ENCODE measurements around the gene LUZP2.

The LUZP2 gene

DNA sequence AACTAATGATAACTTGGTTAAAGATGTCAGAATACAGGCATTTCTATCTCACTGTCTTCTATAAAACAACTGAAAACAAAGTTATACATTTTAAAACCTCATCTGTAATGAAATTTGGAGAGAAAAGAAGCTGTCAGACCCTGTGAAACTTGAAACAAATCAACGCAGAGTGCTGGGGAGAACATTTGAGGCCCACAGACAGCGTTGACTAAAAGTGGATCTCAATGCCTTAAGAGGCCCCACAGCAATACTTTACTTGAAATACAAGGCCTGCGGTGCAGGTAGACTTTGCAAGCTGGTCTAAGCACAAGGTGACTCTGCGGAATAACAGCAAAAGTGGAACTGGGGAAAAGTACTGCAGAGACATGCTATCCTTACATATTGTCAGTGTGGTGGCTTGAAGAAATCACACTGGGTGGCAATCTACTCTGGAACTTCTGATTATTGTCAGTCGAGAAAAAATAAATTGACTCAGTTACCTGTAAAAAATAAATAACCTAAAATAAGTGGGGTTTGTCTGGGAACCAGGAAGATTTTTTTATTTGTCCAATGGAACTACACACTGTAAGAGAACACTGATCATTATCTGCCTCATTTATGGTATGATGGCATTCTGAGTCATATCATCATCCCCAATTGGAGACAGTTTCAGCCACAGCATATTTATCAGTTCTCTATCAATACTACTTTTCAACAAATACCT lies 138.9 kb downstream of the LUZP2 start:
- DNase-seq (ENCODE audit: low spot score): no peak

DNA sequence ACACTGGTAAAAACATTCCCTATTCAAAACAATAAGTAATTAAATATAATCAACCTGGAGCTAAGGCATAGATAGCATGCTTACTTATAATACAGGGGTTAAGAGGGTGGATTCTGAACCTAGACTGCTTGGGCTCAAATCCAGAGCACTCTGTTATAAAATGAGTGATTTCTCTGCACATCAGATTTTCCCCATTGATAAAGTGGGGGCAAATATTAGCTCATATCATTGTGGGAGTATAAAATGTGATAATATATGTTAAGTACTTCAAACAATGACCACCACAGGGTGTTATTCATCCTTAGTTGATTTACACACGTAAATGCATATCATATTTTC lies 139.4 kb downstream of the LUZP2 start:
- DNase-seq (ENCODE audit: low spot score): no peak

DNA sequence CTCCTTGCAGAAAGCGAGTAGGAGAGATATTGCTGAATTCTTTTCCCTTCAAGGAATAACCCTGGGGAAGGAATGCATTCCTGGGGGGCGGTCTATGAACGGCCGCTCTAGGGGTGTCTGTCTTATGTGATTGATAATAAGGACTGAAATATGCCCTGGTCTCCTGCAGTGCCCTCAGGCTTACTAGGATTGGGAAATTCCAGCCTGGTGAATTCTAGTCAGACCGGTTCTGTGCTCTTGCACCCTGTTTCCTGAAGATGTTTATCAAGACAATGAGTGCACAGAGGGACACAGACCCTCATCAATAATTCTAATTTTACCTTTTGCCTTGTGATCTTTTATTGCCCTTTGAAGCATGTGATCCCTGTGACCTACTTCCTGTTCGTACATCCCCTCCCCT lies 140.7 kb downstream of the LUZP2 start:
- no peak for DNase-seq (ENCODE audit: low spot score)

DNA sequence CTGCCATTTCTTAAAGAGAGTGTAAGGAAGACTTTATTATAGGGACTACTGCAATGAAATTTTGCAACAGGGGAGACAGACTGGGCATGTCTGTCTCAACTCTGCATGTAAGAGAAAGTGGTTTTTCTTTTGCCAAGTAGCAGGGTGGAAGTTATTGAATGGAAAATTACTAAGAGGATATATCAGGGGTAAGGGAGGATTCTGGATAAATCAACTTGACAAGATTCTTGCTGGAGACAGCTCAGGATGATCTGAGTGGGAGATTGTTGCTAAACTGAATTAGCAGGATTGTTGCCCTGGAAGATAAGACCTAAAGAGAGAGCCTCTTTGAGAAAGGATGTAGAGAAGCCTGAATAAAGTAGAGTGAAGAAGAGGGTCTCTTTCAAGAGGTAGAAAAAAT lies 145.8 kb downstream of the LUZP2 start:
- DNase-seq (ENCODE audit: low spot score): no peak

DNA sequence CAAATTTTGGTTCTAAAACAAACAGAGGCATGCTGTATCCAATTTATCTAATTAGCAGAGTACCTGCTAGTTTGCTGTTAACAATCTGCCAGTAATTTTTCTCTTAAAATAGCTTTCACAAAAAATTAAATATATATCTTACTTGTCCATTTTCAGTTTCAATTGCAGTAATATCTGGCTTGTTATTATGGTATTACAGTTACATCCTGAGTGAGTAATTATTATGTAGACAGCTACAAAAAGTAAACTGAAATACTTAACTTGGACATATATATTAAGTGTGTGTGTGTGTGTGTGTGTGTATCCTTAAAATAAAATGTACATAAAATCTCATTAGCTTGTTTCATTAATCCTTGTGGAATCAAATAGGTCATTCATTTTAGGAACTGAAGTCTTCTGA lies 148.7 kb downstream of the LUZP2 start:
- no peak for DNase-seq (ENCODE audit: low spot score)

DNA sequence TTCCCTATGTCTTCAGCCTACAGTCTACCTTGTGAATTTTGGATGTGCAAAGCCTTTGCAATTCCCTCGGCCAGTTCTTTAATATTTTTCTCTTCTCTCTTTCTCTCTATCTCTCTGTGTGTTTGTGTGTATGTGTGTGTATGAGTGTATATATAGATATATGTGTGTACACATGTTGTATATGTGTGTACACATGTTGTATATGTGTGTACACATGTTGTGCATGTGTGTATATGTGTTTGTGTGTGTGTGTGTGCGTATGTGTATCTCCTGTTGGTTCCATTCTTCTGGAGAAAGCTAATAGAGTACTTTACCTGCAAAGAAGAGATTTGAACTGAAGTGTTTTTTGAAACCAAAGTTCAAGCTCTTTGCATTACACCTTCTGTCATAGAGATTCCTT lies 155.0 kb downstream of the LUZP2 start:
- DNase-seq (ENCODE audit: low spot score): no peak

DNA sequence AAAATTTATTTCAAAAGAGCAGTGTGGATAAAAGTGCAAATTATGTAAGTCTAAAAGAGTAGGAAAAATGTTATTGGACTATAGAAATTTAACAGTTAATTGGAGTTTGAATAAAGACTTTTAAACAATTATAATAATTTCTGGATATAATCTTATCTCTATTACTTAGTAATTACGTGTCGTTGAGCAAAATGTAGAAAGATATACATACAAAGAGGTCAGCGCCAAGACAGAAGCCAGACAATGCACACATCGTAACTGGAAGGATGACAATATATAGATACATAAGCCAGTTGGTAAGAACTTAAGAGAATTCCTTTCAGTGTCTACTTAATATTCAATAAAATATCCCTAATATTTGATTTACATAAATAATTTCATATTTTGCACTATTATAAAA lies 157.0 kb downstream of the LUZP2 start:
- DNase-seq (ENCODE audit: low spot score): no peak

DNA sequence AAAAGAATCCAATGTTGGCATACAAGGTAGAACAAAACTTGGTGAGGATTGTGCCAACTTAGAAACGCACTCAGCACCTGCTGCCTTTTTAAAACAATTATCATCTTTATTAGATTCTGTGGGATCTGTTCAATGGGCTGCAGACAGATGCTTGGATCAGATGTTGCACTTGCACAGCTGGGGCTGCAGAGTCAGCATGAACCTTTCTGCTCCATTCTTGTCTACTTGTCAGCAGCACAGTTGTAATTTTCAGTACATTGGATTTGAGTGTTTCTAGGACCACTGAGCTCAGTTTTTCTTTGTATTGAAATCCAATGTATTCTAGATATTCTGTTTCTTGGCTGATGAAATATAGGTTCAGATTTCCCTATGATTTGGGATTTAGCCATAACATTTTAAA lies 164.5 kb downstream of the LUZP2 start:
- DNase-seq (ENCODE audit: low spot score): no peak

DNA sequence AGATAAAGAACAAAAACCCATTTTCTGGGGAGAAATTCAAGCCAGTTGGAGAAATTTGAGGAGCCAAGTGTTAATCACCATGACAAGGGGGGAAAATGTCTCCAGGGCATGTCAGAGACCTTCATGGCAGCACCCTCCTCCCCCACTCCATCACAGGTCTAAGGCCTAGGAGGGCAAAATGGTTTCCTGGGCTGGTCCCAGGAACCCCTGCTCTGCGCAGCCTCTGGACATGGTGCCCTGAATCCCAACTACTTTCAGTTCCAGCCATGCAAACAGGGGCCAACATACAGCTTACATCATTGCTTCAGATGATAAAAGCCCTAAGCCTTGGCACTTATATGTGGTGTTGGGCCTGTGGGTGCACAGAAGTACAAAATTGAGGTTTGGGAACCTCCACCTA lies 167.5 kb downstream of the LUZP2 start:
- DNase-seq (ENCODE audit: low spot score): no peak

DNA sequence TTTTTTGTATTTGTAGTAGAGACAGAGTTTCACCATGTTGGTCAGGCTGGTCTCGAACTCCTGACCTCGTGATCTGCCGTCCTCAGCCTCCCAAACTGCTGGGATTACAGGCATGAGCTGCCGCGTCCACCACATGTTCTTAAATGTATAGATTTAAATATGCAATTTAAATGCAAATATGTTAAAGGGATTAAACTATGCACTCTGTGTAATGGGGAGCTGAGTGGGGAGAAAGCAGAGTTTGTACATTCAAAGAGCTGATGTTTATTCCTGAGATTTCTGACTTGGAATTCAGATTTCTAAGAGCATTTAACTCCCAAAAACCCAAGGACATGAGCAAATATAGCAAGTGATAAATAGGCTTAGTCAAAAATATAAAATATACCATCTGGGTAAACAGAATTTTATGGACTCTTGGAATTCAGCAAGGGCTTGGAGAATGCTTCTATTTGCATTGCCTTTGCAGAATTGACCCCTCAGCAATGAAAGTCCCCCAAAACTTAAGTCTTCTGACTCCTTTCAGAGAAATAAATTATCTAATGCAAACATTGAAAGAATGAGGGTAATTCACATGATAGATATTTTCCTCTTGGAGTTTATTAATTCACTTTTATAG lies 170.6 kb downstream of the LUZP2 start:
- DNase-seq (ENCODE audit: low spot score): no peak

DNA sequence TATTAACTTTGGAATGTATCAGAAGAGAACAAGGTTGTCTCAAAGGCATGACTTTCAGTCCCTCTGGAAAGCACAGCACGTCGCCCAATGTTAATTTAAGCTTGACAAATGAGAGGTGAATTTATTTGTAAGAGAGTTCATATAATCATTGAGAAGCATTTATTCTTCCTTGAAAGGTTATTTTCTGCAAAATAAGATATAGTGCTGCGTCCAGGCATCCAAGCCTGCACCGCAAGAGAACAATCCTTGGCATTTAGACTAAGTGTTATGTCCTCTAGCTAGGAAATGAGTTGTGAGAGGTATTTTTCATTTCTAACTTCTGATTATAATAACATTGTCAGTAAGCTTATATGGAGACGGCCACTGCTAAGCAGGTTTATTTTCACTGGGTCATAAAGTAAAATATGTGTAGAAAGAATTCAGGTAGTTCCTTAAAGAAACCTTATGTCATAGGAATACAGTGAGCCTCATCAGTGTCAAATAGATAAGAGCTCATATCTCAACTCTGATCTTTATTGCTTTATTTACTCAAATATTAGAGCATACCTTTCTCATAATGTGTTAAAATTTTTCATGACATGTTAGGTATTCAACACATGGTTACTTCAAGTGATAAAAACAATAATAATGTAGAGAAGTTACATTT lies 182.0 kb downstream of the LUZP2 start:
- no peak for DNase-seq (ENCODE audit: low spot score)

DNA sequence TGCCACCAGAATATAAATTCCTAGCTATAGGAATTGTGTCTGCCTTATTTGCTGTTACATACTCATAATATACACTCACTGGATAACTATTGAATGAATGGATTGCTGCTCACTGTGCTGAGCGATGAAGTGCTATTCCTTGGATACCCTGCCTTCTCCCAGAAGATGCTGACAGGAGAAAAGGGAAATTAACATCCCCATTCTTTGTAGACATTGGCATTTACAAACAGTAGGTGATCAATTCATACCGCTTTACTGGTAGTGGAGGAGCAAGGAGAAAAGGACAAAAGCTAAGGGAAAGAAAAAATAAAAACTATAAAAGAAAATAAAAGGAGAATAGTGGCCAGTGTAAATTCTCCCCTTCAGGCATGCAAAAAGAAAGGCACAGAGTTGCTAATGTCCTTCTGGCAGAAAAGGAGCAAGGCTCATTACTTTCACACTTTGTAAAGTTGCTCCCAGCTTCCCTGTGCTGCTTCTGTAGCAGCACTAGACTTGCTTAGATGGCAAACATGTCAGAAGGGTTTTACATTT lies 183.0 kb downstream of the LUZP2 start:
- DNase-seq (ENCODE audit: low spot score): no peak

DNA sequence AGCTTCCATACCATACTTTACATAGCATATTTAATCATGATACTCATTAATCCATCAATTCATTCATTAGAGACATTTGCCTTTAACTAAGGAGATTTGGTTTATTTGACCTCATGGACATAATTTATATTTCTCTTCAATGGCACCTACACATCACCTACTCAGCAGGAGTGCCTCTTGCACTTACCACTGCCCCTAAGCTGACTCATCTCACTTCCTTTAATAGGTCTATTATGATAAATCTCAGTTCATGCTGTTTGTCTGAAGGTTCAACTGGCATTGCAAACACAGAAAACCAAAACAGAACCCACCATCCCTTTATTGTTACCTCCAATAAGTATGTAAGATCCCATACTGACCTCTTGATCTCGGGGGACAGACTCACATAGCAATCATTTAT lies 186.7 kb downstream of the LUZP2 start:
- DNase-seq (ENCODE audit: low spot score): no peak

DNA sequence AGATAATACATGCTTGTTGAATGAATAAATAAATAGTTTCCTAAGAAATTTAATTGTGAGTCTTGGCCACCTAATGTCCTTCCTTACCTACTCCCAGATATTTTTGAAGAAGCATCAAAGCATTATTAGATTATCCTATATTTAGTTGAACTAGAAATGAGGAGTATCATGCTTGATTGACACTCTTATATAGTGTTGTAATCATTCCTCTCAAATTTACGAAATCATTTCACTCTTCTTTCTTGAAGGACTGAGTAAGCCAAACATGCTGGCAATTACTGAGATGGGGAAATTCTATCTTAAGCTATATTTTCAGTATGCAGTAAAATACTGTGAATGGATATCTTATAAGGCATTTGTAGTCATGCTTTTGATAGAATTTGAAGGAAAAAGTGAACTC lies 189.0 kb downstream of the LUZP2 start:
- no peak for DNase-seq (ENCODE audit: low spot score)

DNA sequence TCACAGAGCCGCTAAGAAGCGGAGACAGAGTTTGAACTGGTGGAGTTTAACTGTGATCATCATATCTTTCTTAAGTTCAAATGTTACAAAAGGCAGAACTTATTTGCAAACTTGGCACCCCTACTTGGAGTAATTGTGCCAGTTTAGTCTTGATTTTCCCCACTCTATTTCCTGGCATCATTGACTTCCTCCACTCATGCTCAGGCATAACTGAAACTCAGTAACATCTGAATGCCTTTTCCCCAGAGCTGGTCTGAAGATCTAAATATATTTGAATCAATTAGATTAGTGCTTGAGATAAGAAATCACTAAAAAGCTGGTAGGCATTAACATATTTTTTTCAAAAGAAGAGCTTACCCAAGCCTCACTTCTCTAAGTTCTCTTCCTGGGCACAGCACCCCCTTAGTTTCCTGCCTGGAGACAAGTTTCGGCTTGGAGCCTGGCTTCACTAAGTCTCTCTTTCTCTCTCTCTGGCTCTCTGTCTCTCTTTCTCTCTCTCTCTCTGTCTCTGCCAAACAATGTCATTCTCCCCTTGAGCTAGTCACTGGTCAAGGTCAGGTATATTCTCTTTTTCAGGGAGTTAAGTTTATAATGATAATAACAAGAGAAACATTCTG lies 190.8 kb downstream of the LUZP2 start:
- DNase-seq (ENCODE audit: low spot score): no peak

DNA sequence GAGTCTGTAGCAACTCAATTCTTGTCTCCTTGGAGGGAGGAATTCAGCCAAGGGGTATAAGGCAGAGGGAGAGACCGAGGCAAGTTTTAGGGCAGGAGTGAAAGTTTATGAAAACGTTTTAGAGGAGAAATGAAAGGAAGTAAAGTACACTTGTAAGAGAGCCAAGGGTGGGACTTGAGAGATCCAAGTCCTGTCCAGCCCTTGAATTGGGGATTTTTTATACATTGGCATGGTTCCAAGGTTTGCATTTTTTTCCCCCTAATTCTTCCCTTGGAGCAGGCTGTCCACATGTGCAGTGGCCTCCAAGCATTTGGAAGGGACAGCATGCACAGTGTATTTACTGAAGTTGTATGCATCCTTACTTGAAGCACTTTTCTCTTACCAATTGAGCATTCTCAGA lies 192.1 kb downstream of the LUZP2 start:
- no peak for DNase-seq (ENCODE audit: low spot score)

DNA sequence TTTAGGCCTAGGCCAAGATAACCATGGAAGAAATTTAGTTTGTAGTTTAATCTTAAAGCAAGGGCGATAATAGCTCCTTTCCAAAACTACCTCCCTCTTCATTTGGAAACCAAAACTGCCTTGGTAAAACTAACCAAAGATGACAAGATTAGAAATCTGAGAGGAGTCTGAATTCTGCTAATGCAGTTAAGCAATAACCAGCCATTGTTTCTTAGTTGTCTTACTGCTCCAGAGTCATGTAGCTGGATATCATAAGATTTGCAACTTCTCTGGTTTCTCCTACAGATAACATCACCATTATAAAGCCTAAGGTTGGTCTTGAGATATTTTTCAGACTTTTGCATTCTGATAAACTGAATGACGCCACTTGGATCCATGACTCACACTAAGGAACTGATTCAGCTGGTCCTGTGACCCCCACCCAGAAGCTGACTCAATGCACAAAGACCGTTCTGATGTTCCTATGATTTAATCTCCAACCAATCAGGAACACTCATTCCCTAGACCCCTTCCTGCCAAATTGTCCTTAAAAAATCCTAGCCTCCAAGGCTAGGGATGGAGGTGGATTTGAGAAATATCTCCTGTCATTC lies 200.8 kb downstream of the LUZP2 start:
- no peak for DNase-seq (ENCODE audit: low spot score)

DNA sequence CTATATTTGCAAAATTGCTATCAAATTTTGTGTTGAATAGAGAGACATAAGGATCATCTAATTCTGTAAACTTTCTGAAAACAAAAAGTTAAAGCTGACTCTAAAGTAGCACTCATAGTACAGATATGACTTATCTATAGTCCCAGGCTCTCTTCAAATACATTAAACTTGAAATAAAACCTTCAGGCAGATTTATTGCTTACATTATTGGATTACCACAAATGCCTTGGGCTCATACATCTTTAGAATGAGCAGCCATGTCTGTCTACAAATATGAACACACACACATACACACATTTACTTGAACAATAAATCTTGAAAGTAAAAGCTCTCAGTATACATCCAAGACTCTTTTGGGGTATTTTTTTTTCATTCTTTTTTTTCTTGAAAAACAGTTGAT lies 207.9 kb downstream of the LUZP2 start:
- no peak for DNase-seq (ENCODE audit: low spot score)

DNA sequence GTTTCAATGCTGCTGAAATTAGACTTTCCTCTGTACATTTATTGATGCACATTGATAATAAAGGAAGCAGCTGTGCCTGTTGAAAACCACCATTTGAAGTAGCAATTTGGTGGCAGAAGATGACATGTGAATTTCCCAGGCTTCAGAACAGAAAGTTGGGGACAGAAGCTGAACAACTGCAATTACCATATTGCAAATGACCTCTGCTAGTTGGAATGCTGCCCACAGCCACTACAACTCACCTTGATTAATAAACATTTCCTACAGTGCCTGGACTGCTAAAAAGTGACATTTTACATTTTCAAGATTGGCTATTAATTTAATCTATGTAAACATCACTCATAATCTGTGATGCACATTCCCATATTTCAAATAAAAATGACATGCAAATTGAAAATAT lies 208.6 kb downstream of the LUZP2 start:
- DNase-seq (ENCODE audit: low spot score): no peak

DNA sequence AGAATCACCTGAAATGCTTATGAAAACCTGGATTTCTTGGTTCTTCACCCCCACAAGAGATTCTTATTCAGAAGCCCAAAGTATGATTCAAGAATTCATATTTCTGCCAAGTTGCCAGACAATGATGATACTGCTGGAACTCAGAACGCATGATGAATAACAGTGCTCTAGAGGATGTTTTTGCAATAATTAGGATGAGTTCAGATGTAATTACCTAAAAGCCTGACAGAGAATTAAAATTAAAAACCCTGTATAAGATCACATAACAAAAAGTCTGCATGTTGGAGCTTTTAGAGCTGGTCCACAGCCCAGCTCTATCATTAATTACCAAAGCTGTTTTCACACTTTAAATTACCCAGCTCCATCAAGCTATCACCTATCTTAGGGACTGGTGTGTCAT lies 211.8 kb downstream of the LUZP2 start:
- no peak for DNase-seq (ENCODE audit: low spot score)

DNA sequence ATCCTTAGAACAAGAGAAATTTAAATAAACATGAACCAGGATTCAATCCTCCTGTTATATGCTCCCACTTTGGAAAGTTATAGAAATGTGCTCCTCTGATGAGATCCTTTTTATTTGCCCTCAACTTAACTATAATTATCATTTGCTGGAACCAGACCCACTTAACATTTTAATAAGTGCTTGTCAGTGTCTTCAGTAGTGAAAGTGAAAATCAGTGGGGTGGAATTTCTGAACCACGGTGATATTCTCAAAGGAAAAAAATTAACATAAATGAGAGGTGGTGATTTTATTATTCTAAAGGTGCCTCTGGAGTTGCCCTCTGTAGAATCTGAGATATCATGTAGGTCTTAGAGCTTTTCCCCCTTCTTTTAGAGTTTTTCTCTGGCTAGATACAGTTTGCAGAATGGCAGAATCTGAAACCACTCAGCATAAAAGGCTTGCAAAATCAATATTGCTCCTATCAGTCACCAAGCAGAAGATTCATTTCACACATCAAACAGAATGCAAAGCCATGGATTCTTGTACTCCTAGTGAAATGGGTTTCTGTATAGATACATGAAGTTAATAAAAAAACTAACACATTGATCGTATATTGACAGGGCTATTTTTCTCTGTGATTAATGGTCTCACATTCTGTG lies 213.2 kb downstream of the LUZP2 start:
- no peak for DNase-seq (ENCODE audit: low spot score)

DNA sequence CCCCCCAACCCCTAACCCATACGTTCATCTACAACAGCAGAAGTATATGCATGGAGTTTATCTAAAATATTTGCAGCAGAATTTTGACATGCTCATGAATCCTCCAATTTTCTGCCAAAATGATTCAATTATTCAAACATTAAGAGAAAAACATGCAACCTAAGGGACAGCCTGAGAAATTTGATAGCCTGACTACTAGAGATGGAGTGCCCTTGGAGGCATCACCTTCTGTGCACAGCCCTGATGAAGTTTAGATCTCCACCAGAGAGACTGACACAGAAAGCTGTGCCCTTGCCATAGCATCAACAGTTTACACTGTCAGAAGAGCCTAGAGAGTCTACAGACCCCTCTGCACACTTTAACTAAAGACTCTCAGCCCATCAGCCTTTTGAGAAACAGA lies 217.7 kb downstream of the LUZP2 start:
- DNase-seq (ENCODE audit: low spot score): no peak
